SW480 (cell line): ENCODE data around the gene SLC25A33.

Experiments used
- DNase-seq: peaks from one replicate; pipeline ENCODE4 v3.0.0-alpha.2; 2016; ENCODE audit warnings: low spot score

The SLC25A33 gene

DNA sequence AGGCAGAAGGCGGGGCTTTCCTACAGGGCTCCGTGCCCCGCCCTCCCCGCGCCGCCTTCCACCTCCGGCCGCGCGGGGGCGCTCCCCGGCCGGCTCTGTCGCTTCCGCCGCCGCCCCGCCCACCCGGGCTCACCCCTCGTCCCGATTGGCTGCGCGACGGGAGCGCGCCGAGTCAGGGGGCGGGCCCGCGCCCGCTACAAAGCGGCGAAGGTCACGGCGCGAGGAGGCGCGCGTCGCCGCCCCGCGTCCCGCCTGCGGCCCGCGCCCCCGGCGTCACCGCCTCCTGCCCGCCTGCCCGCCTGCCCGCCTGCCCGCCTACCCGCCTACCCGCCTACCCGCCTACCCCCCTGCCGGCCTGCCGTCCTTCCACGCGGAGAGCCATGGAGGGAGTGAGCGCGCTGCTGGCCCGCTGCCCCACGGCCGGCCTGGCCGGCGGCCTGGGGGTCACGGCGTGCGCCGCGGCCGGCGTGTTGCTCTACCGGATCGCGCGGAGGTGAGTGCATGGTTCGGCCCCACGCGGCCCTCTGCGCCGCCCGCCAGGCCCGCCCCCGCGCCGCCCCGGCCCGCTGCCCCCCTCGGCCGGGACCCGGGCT, 49.4 kb downstream of the SLC25A33 start, which contains the start of gene TMEM201:
Gene TMEM201 (plus strand): TSS at position 361 of the 593 bp plus-strand sequence. CDS start 20 bp downstream, at position 381.
- DNase-seq: peak; percentile 84

DNA sequence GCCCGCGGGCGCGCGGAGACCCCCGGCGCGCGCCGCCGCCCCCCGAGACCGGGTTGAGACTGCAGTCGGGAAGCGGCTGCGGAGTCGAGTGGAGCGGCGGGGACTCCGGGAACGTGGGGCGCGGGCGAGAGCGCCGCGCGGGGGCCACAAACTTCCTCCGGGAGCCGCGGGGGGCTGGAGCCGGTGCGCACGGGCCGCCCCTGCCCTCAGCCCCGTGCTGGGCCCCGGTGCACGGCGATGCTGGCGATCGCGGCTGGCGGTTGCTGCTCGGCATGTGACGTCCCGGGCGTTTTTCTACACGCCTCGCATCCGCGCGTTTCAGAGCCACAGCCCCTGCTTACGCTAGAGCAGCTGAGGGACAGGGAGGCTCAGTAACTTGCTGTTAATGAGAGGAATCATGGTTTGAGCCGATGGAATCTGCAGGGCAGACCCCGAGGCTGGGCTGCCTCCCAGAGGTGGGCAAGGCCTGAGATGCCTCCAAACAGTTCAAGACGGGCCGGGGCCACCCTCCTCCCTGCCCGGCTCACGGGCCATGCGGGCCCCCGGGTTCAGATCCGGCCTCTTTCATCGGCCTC, 50.0 kb downstream of the SLC25A33 start:
- DNase-seq: peak; percentile 34

DNA sequence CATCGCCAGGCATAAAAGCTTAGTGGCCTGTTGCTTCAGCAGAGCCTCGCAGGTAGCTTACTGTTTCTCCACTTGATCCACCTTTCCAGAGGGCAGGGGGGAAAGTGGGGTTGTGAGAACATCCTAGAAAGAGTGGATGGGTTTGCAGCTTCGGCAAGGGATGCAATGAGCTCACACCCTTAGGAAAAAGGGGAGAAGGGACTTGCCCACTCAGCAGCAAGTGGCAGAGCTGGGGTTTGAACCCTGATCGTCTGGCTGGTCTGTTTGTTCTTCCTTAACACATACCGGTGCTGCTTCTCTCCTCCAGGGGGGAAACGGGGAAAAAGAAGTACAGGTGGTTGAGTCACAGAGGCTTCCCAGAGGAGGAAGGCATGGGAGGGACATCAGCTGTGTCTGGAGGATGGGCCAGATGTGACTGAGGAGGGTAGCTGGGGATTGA, 50.5 kb downstream of the SLC25A33 start:
- peak; percentile 14 for DNase-seq

DNA sequence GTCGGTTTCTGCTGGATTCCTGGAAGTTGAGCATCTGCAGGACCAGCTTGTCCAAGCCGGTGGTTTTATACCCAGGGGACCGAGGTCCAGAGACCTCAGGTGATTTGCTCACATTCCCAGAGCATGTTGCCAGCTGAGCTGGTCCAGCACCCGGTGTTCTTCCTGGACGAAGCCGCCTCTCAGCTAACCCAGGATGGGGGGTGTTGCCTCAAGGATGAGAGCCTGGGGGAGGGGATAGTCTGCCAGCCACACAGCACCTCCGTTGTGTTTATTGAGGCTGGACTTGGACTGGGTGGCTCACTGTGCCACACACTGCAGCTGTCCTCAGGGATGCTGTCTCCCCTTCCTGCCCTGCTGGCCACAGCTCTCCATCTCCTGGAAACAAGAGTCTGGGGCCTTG, 50.9 kb downstream of the SLC25A33 start:
- no peak for DNase-seq

DNA sequence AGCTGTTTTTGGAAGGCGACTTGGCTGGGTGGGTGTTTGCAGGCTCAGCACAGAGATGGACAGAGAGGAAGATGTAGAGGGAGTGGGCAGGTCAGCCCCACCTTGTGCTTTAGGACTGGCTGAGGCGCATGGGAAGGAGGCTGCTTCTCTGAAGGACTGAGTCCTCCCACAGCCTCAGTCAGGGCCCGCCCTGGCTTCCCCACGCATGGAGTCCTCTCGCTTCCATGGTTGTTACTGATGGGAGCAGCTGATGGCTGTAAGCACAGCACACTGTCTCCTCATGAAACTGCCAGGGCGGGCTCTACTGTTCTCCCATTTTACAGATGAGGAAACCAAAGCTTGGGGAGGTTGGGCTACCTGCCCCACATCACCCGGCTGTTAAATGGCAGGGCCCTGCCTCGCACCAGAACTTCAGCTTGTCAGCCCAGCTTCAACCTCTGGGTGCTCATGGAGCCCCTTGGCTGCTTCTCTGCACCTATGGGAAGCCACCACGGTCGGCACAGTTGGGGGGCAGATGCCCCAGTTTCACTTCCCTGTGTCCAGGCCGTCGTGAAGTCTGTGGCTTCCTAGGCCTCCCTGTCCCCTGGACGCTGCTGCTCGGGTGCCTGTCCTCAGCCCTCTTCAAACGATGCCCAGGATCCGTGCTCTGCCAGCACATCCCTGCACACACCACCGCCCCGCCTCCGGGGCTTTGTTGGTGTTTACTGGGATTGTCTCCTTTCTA, 51.8 kb downstream of the SLC25A33 start:
- no peak for DNase-seq

DNA sequence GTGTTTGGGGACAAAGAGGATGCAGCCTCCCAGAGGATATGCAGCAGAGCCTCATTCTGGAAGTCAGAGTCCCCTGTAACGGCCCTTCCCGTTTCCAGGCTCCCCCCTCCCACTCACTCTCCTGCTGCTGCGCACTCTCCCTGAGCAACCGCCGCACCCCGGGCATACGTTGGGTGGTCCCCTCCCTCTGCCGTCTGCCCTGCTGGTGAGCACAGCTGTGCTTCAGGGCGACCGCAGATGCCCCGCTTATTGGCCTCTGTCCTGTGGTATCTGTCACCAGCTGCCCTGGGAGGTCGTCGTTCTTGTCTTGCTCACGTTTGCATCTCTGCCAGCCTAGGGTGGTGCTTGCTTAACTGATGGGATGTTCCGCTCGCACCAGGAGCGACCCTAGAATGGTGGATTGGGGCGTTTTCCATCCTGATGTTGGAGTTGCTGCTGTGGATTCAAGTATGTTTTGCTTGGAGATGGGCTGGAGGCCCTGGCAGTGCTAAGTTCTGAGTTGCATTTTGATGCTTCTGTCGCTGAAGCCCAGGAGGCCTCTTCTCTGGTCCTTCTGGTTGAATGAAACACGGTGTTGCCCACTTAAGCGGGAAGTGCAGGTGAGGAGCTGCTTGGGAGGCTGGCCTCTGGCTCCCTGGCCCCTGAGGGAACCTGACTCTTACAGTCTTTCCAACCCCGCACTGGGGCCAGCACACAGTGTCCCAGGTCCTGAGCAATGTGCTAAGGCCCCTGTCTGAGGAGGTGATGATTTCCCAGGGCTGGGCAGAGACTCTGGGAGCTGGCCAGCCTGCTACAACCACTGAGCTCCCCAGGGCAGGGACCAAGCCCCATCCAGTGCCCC, 52.6 kb downstream of the SLC25A33 start:
- DNase-seq: no peak

DNA sequence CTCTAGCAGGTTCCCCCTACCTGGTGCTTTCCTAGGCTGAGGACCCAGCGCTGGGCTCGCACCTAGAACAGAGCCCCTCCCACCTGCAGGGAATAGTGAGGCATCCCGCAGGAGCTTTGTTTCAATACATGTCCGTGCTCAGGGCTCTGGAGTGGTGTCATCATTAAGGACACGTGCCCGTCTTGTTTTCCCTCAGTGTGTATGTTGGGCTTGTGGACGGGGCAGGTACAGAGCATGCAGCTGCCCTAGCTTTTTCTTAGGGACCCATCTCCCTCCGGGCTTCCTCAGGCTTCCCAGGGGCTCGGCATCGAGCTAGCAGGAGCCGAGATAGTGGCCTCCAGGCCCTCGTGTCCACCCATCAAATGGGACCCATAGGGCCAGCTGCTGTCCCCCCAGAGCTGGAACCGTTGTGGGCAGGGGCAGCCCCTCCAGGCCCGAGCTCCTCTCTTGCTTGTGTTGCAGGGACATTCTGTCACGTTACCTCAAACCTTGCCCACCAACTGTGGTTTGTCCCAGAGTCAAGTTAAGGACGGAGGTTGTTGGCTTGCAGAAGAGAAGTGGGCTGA, 53.3 kb downstream of the SLC25A33 start:
- DNase-seq: no peak

DNA sequence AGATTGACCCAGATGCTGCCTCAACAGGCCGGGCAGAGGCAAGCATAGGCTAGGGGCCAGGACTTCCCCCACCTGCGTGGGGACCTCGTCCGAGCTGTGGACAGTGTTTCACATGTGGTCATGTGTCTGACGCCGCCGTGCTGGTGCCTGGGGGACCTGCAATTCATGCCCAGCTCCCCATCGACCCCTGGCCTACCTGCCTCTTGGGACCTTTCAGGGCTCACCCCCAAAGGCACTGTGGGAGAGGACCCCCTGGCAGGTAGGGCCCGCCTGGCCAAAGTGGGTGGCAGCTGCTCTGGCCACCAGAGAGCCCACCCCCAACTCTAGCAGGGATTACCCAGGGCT, 53.9 kb downstream of the SLC25A33 start:
- no peak for DNase-seq

DNA sequence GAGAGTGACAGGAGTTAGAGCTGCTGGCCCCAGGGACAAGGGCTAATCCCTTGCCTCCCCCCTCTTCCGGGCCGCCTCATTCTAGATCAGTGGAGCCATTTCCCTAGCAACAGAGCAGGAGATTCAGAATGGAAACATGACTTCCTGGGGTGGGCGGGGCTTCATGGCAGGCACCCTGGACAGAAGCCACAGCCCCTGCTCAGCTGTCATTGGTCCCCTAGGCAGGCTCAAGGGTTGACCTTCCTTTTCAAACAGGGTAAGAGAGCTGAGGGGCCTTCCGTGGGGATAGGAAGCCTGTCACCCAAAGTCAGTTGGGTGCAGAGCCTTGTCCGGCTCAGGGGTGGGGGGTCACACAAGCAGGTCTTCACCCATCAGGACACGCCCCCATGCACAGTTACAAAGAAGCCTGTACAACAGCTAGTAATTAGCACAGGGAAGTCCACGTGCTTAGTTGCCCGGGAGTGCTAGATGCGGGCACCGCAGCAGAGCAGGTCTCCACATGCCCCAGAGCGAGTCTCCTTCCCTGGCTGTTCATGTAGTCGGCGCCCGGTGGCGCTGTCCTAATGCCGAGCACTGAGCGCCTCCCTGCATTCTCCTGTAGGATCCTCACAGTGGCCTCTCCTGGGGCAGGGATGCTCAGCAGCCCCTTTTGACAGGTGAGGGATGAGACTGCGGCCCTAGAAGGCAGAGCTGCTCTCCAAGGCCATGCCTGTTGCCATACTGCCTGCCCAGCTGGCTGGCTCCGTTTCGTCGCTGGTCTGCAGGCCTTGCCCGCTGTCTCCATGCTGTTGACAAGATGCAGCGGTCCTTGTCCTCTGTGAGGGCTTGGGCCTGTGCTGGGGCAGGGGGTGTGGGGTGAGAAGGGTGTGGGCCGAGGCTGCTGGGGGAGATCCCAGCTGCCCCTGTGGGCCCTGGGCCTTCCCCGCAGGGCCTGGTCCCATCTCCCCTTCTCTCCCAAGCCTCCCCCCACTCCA, 54.5 kb downstream of the SLC25A33 start:
- DNase-seq: peak; percentile 33

DNA sequence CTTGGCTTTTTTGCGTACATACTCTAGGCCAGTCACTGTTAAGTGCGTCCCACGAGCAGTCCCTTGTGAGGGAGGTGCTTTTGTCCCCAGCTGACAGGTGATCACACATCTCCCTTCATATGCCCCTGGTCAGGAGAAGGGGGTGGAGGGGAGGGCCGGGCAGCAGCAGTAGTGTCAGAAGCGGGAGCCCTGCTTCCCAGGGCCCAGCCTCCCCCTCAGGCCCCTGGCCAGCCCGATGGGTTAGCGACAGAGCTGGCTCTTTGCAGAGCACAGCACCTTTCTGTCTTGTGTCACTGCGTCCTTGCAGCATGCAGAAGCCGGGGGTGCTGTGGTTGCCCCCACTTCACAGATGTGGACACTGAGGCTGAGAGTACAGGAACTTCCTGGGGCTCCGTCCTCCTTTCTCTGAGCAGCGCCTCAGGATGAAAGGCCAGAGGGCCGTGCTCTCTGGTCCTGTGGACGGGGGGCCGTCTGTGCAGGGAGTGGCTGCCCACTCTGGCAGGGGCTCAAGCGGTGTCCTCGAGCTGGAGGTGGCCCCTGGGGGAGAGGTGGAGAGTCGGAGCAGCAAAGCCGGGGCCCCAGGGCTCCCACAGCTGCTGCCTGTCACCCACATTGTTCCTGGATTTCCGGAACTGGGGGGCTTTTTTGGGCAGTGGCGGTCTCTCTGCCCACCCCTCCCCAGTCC, 55.3 kb downstream of the SLC25A33 start:
- no peak for DNase-seq

DNA sequence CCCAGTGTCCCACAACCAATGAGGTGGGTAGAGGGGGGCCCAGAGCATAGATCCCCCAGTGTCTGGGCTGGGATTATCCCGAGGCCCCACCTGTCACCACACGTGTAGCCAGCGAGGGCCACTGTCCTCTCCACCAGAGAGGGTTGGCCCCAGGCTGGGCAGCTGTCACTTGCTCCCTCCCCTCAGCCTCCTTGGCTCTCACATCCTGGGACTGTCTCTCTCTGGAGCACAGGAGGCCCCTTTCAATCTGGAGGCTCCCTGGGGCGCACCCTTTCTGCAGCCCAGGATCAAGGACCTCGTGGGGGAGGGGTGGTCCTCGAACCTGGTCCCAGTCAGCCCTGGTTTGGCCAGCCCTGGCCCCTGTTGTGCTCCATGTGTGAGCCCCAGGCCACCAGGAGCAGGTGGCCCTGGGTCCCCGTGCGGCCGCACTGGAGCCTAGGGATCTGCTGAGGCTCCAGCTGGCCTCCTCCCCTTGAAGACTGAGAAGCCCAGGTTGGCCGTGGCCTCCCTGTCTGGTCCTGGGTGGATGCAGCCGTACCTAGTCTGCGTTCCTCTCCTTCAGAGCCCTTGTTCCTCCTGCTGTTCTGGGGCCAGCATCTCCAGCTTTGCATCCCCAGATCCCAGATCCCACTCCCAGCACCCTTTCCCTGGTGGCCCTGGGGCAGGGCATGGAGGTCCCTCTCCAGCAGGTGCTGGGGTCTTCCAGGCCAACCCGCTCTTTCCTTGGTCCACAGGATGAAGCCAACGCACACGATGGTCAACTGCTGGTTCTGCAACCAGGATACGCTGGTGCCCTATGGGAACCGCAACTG, 56.1 kb downstream of the SLC25A33 start:
- no peak for DNase-seq

DNA sequence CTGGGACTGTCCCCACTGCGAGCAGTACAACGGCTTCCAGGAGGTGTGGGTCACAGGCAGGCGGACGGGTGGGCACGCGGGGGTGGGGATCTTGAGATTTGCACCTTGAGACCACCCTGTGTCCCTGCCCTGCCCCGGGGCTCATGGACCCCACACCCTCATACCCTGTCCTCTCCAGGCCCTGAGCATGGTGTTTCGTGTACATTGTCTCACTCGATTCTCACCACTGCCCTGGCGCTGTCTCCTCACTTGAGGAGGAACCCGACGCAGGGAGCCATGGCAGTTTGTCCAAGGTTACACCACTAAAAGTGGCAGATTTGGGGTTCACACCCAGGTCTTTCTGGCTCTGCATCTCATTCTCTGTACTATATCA, 56.7 kb downstream of the SLC25A33 start:
- no peak for DNase-seq

DNA sequence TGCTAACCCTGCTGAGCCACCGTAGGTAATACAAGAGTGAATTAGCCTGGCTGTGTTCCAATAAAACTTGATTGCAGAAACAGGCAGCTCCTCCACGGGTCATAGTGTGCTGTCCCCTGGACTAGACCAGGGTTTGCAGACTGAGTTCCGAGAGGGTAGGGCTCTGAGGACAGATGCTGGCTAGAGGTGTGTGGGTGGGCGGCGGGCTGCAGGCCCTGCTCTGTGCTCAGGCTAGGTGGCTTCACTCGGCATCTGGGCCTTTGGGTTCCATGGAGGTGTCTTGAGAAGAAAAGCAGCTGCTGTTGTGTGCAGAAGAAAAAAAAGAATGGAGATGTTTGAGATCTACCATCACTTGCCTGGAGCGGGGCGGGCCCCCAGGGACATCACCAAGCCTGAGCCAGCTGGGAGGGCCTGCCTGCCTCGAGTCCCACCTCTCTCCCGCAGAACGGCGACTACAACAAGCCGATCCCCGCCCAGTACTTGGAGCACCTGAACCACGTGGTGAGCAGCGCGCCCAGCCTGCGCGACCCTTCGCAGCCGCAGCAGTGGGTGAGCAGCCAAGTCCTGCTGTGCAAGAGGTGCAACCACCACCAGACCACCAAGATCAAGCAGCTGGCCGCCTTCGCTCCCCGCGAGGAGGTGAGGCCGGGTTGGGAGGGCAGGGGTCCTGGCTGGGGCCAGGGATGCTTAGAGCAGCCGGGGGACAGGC, 57.3 kb downstream of the SLC25A33 start:
- no peak for DNase-seq

DNA sequence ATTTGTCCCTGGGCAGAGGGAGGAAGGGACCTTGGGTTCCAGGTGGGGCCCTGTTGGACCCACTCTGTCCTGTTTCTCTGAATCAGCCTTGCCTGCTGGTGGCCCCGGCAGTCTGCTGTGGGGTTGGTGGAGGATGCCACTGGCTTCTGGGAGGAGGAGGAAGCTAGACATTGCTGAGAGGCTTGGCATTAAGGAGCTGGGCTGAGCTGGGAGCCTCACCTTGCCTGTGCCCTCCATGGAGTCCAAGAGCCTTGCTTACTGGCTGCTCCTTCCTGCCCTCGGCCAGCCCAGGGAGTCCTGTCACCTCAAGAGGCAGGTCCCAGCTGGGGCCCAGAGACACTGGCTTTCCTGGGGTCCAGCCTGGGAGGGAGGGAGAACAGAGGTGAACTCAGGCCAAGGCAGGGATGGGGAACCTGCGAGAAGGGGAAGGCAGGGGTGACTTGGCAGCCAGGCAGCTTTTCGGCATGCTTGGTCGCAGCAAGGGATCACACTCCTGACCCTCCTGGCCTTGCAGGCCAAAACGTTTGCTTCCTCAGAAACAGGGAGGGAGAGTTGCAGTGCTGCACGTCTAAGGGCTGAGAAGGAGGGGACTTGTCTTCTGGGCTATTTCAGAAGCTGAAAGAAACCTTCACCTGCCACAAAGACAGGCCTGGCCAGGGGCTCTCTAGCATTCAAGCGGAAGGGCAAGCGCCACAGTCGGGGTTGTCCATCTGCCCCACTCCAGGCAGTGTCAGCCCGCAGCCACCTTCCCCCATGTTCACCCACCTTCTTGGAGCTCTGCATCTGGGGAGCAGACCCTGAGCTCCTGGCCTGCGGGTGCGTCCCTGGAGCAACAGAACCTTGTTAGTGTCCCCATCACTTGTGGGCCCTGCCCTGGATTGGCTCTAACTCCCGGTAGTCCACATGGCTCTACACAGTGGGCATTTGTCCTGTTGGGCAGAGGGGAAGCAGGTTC, 58.4 kb downstream of the SLC25A33 start:
- no peak for DNase-seq

DNA sequence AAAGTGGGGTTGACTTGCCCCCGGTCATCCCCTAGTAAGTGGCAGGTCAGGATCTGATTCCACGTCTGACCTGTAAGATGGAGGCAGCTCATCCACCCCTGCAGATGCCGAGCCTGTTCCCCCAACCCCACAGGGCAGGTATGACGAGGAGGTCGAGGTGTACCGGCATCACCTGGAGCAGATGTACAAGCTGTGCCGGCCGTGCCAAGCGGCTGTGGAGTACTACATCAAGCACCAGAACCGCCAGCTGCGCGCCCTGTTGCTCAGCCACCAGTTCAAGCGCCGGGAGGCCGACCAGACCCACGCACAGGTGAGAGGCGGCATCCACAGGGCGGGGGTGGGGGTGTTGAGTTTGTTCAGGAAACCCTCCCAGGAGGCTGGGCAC, 59.0 kb downstream of the SLC25A33 start:
- no peak for DNase-seq

DNA sequence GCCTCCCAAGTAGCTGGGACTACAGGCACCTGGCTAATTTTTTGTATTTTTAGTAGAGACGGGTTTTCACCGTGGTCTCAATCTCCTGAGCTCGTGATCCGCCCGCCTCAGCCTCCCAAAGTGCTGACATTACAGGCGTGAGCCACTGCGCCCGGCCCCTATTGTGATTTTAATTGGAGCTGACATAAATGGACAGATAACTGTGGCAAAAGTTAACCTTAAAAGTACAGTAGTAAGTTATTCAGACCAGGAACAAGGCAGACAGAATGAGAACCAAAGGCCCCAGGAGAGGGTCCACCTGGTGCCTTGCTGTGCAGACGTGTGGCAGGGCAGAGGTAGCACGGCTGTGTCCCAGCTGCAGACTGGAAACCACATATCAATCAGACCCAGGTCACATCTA, 60.5 kb downstream of the SLC25A33 start:
- DNase-seq: no peak

DNA sequence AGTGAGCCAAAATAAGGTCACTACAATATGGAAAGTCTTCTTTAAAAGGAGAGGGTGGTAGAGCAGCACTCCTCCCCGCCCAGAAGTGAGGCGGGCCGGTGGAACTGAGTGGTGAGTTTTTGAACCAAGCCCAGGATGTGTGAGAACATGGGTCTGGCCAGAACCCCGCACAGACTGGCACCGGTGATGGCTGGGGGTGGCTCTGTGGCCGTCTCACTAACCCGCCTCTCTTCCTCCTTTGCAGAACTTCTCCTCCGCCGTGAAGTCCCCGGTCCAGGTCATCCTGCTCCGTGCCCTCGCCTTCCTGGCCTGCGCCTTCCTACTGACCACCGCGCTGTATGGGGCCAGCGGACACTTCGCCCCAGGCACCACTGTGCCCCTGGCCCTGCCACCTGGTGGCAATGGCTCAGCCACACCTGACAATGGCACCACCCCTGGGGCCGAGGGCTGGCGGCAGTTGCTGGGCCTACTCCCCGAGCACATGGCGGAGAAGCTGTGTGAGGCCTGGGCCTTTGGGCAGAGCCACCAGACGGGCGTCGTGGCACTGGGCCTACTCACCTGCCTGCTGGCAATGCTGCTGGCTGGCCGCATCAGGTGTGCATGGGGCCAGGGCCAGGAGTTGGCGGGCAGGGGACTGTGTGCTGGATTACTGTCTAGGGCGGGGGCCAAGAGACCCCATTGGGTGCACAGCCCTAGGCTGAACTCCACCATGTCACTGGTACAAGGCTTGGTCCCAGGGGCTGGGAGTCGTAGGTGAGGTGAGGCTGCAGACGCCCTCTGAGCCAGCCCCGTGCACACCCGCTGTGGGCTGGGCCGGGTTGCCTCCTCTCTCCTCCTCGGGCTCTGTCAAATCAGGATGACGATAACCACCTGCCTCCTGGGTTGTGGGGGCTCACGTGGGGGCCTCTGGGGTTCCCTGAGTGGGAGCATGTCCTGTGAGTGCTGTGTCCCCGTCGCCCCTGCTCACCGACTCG, 61.9 kb downstream of the SLC25A33 start:
- DNase-seq: no peak
